ENCODE data around the gene PRKACA. TPM values are rescaled to one million over a fixed set of nuclear protein-coding genes. Genes with fewer than 3 reads are reported as not detected.

The PRKACA gene
- total and polyA plus RNA-seq, 9 donors, result 33.3 to 280 (median 201) TPM

DNA sequence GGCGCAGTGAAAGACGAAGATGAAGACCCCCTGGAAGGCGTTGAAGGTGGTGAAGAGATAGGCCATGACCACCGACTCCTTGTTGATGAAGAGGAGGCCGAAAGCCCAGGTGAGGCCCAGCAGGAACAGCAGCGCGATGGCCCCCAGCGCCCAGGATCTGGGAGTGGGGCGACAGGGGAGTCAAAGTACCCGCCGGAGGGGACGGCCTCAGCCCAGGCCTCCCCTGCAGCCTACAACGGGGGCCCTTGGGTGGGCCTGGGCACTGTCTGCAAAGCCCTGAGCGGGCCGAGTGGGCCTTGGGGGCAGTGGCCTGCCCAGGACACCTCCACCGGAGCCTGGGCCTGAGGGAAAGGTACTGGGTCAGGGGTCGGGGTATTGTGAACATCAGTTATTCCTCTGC lies 37.8 kb upstream of the PRKACA start:
- no peak for DNase-seq
- H3K9me3 ChIP-seq, result no peaks in the 10 kb centered on the region
- H3K27me3 ChIP-seq, result no peaks in the 10 kb centered on the region
- no peak overlapping the region for H3K27ac ChIP-seq
- 93 to 96% (median 95%) methylated on average over 17 of the region's 17 CpGs for WGBS, 3 donors
- H3K4me3 ChIP-seq, result no peak overlapping the region
- TF ChIP-seq, protein P1, sequence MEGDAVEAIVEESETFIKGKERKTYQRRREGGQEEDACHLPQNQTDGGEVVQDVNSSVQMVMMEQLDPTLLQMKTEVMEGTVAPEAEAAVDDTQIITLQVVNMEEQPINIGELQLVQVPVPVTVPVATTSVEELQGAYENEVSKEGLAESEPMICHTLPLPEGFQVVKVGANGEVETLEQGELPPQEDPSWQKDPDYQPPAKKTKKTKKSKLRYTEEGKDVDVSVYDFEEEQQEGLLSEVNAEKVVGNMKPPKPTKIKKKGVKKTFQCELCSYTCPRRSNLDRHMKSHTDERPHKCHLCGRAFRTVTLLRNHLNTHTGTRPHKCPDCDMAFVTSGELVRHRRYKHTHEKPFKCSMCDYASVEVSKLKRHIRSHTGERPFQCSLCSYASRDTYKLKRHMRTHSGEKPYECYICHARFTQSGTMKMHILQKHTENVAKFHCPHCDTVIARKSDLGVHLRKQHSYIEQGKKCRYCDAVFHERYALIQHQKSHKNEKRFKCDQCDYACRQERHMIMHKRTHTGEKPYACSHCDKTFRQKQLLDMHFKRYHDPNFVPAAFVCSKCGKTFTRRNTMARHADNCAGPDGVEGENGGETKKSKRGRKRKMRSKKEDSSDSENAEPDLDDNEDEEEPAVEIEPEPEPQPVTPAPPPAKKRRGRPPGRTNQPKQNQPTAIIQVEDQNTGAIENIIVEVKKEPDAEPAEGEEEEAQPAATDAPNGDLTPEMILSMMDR (IDR thresholded peaks at IDR 0.05), result no peak
- TF ChIP-seq POLR2A (IDR thresholded peaks at IDR 0.05) (no peak), EP300 (IDR thresholded peaks at IDR 0.05) (no peak)
- no peaks in the 10 kb centered on the region for H3K36me3 ChIP-seq
- intact Hi-C loops (cut with DNase I), result loop anchor here in 2 of 4 donors (10.0 kb wide), 2 partner anchors 189 to 199 kb away; no protein-coding TSS in a partner anchor
- H3K4me1 ChIP-seq (ENCODE audit: insufficient read depth), result no peaks in the 10 kb centered on the region

DNA sequence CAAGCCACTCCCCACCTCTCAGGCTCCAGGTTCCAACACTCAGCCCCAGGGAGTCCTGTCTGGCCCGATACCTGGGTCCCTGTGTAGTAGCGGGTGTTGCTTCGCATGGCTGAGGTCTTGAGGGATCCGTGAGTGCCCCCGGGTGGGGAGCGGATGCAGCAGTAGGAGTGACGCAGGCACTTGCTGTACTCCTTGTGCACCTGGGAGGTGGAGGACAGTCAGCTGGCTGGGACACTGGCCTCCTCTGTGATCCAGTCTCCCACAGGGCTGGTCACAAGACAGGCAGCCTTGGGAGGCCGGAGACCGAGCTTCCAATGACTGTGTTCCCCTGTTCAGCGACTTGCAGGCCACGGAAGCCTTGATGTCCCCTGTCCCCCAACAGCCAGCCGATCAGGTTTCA lies 35.2 kb upstream of the PRKACA start:
- intact Hi-C loops (cut with DNase I), result loop anchor here in 2 of 4 donors (10.0 kb wide), 2 partner anchors 192 to 202 kb away; no protein-coding TSS in a partner anchor
- no peak for TF ChIP-seq POLR2A (IDR thresholded peaks at IDR 0.05)
- TF ChIP-seq, protein P1 (IDR thresholded peaks at IDR 0.05), result no peak
- TF ChIP-seq EP300 (IDR thresholded peaks at IDR 0.05), result no peak
- Histone ChIP-seq H3K27me3 (no peaks in the 10 kb centered on the region), H3K27ac (no peak overlapping the region), H3K9me3 (no peaks in the 10 kb centered on the region), H3K4me1 (ENCODE audit: insufficient read depth) (no peaks in the 10 kb centered on the region), H3K4me3 (no peak overlapping the region), H3K36me3 (no peaks in the 10 kb centered on the region)
- 91 to 96% (median 93%) methylated on average over 12 of the region's 12 CpGs for WGBS, 3 donors
- no peak for DNase-seq

DNA sequence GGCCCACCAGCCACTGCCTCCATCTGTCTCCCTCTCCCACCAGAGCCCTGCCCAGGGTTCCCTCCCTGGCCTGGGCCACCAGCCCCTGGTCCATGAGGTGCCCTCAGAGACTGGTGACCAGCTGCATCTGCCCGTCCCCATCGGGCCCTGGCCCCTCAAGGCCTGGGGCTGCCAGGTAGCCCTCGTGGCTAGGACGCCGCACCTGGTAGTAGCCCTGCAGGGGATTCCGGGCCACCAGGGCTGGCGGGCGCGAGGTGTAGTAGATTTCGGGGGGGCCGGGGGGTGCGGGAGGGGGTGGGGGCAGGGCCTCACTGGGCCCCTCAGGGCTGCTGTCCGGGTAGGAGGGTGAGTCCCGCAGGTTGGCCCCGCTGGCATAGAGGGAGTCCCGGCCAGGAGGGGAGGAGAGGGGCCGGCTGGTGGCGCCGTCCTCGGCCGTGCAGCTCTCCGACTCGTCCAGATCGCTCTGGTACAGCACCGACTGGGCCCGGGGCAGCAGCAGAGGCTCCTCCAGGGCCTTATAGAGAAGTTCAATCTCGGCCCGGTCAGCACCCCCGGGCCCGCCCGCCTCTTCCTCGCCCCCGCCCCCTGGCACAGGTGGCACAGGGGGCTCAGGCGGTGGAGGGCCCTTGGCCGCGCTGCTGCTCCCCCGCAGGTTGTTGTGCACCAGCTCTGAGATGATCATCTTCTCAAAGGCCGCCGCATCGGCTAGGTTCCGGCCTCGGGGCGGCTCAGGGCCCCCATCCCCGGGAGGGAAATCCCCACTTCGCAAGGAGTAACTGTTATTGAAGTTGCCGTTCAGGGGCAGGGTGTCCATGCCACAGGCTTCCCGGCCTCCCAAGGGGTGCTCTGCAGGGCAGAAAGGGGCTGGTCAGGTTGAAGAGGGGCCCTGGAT lies 33.5 kb upstream of the PRKACA start:
- TF ChIP-seq, protein P1 (IDR thresholded peaks at IDR 0.05), result no peak
- TF ChIP-seq EP300 (IDR thresholded peaks at IDR 0.05), result no peak
- TF ChIP-seq POLR2A (IDR thresholded peaks at IDR 0.05), result no peak
- Histone ChIP-seq H3K27me3 (no peaks in the 10 kb centered on the region), H3K36me3 (no peaks in the 10 kb centered on the region), H3K4me1 (ENCODE audit: insufficient read depth) (no peaks in the 10 kb centered on the region), H3K27ac (no peak overlapping the region), H3K4me3 (no peak overlapping the region), H3K9me3 (no peaks in the 10 kb centered on the region)
- no peak for DNase-seq
- 89 to 90% (median 90%) methylated on average over 36 to 47 of the region's 47 CpGs for WGBS, 3 donors
- intact Hi-C loops (cut with DNase I), result loop anchor here in 2 of 4 donors (10.0 kb wide), 2 partner anchors 194 to 204 kb away; no protein-coding TSS in a partner anchor

DNA sequence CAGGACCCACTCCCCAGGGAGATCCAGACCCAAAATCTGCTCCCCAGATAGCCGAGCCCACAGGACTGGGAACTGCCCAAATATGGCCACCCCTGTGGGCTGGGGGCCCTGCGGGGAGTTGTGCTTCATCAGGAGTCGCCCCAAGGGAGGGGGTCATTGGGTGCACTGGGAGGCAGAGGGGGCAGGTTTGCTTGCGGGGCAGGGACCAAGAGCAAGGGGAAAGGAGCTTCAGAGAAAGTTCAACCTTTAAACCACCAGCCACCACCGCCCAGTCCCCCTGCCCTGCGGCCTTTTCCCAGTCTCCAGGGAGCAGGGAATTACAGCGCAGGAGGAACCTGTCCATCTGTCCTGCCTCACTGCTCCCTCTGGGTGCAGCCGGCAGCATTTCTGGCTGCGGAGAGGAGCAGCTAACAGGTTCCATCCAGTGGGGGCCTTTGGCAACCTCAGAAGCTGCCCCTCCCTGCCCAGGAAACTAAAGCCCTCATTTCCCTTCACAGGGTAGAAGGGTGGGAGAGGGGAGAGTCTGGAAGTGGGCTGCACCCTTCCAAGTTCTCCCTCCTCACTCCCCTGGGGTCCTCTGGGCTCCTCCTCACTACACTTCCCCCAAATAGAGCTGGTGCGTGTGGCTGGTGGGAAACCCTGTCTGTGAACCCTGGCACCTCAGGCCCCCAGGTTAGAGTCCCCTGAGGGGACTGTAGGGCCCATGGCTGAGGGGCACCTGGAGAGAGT lies 32.6 kb upstream of the PRKACA start:
- Histone ChIP-seq H3K9me3 (no peaks in the 10 kb centered on the region), H3K27ac (no peak overlapping the region), H3K27me3 (no peaks in the 10 kb centered on the region), H3K4me3 (no peak overlapping the region), H3K4me1 (ENCODE audit: insufficient read depth) (no peaks in the 10 kb centered on the region), H3K36me3 (no peaks in the 10 kb centered on the region)
- TF ChIP-seq EP300 (IDR thresholded peaks at IDR 0.05), result no peak
- TF ChIP-seq POLR2A (IDR thresholded peaks at IDR 0.05), result no peak
- TF ChIP-seq, protein P1 (IDR thresholded peaks at IDR 0.05), result no peak
- intact Hi-C loops (cut with DNase I), result loop anchor here in 2 of 4 donors (10.0 kb wide), 2 partner anchors 195 to 205 kb away; no protein-coding TSS in a partner anchor
- 62 to 64% (median 64%) methylated on average over 10 of the region's 10 CpGs for WGBS, 3 donors
- no peak for DNase-seq
